Heart left ventricle (tissue), 16 donors: Measurements from ENCODE around the gene SRPX2. TPM values are rescaled to one million over a fixed set of nuclear protein-coding genes. Genes with fewer than 3 reads are reported as not detected.
A peak's percentile ranks its signal among the peaks of the same experiment; 100 is the strongest.

Experiments
- ATAC-seq, 4 donors: fragments of 200-7000 bp; cut with Tn5 transposase; one replicate each; pipeline ENCODE4 v1.9.1; 2020 to 2022; ENCODE audit warnings: moderate library complexity in 4 of 4, mild to moderate bottlenecking in 3 of 4, moderate number of reproducible peaks in 1 of 4
- DNase-seq, 5 donors: peaks; one replicate each; pipeline ENCODE4 v3.0.0-alpha.2; 2020
- H3K27ac ChIP-seq, 12 donors: fragments of 200-600 bp; sonication (generic) in 4 of 12; one replicate each; pipeline versions ENCODE4 v1.5.0 to v1.8.0; 2016 to 2022; ENCODE audit warnings: mild to moderate bottlenecking in 2 of 12
- H3K27me3 ChIP-seq, 9 donors: fragments of 200-600 bp; sonication (generic) in 2 of 9; one replicate each; pipeline versions ENCODE4 v1.5.1 to v1.8.0; 2016 to 2022; ENCODE audit warnings: mild to moderate bottlenecking in 3 of 9
- H3K36me3 ChIP-seq, 9 donors: fragments of 200-600 bp; sonication (generic) in 2 of 9; one replicate each; pipeline versions ENCODE4 v1.5.0 to v1.8.0; 2018 to 2022; ENCODE audit warnings: mild to moderate bottlenecking in 2 of 9
- H3K4me1 ChIP-seq, 12 donors: fragments of 200-600 bp; sonication (generic) in 4 of 12; one replicate each; pipeline versions ENCODE4 v1.5.0 to v1.8.0; 2016 to 2022; ENCODE audit warnings: mild to moderate bottlenecking in 3 of 12
- H3K4me3 ChIP-seq, 12 donors: fragments of 200-600 bp; sonication (generic) in 4 of 12; one replicate each; pipeline versions ENCODE4 v1.5.0 to v1.8.0; 2017 to 2022; ENCODE audit warnings: mild to moderate bottlenecking in 9 of 12, moderate library complexity in 4 of 12
- H3K9me3 ChIP-seq, 12 donors: fragments of 200-600 bp; sonication (generic) in 4 of 12; one replicate each; pipeline versions ENCODE4 v1.5.0 to v1.8.0; 2016 to 2022; ENCODE audit warnings: mild to moderate bottlenecking in 1 of 12
- CTCF ChIP-seq, 12 donors: fragments of 200-600 bp; sonication (generic) in 4 of 12; IDR thresholded peaks; one replicate each; pipeline versions ENCODE4 v1.5.0 to v1.8.0; 2018 to 2022; ENCODE audit warnings: antibody characterized with exemption in 12 of 12, mild to moderate bottlenecking in 5 of 12
- POLR2A ChIP-seq, 2 donors: fragments of 450-650 bp; IDR thresholded peaks; one replicate each; pipeline ENCODE4 v1.6.1; 2017; ENCODE audit warnings: antibody characterized with exemption in 2 of 2, mild to moderate bottlenecking in 2 of 2, moderate library complexity in 2 of 2
- WGBS, 4 donors: extraction: QIAGEN DNeasy Blood & Tissue Kit in 2 of 4; methylation state at CpG; one replicate each; pipeline versions ENCODE4 v1.1.5 to v1.1.7; 2013 to 2018; 5-methylcytosine and 5-hydroxymethylcytosine counted together
- intact Hi-C, 10 donors: fragments of 100-400 bp; cut with DNase I; formaldehyde crosslinking; loops; one replicate each; pipeline versions ENCODE4 v1.11.1 to v1.14.2; 2022
- polyA plus RNA-seq, 2 donors: library from polyadenylated mRNA; stranded (reverse); fragments of 200-250 nt; gene quantifications; one replicate each; pipeline ENCODE4 v1.2.3, GENCODE V29; 2013
- total RNA-seq, 9 donors: library from RNA; depleted of rRNA in 2 of 9; stranded (reverse); fragments of >200 nt in 2 of 9; fragmentation: NEBNext Ultra II Directional in 3 of 9; extraction: Animal tissue kit (Norgen Biotek cat#: 25700) in 3 of 9; gene quantifications; one replicate each; pipeline versions ENCODE4 v1.1.0 to v1.2.4, GENCODE V29; 2016 to 2023
- donor health status: ischemic (EF 13 %, LVEDD 7.1; RV severe dilation, severe dysfunction).
- donor health status: healthy with polysubstance abuse.
- donor health status: DM: no; HTN: yes; CAD: no.
- donor health status: DM: no; HTN: no; CAD: no.
- donor health status: ischemic (EF 25% LVEDD 6.9; RV normal size, moderate dysfunction).
- donor health status: ischemic (EF 25% LVEDD 5.7; RV mildly dilated, moderate dysfunction).
- donor health status: healthy.
- donor health status: DM: yes; HTN: yes; CAD: no.
- donor health status: ischemic (EF 35%, LVEDD 5.7; RV mildly dilated, moderate dysfunction).
- donor health status: nonischemic (EF 11% LVEDD 7.7; RV severe dilation, severe dysfunction).
- donor health status: DM: yes; HTN: yes; CAD: no.
- donor health status: PGD.
- donor health status: ischemic (EF 29% LVEDD 5.4; RV normal size, mild dysfunction).
- donor health status: nonischemic (EF 23%, LVEDD 6.1; RV moderate dilation, normal function).

SRPX2 gene
- total and polyA plus RNA-seq, 11 donors = 3.4 to 39.1 (median 10.5) TPM

DNA sequence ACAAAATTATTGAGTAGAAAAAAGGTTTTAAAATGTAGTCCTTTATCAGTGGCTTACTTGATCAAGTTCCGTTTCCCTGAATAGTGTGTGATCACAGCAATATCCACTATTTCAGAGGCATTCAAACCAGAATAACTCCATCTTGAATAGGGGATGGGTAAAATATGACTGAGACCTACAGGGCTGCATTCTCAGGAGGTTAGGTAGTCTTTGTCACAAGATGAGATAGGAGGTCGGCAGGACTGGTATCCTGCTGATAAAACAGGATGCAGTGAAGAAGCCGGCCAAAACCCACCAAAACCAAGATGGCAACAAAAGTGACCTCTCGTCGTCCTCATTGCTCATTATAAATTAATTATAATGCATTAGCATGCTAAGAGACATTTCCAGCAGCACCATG is 32.0 kb upstream of the SRPX2 start:
- no peaks in the 10 kb centered on the region for H3K9me3 ChIP-seq
- no peak overlapping the region for H3K27ac ChIP-seq
- TF ChIP-seq CTCF (IDR thresholded peaks at IDR 0.05) (no peak), POLR2A (IDR thresholded peaks at IDR 0.05) (no peak)
- no peaks in the 10 kb centered on the region for H3K4me1 ChIP-seq
- no peak for ATAC-seq
- intact Hi-C loops = no loop called here
- 69 to 80% (median 71%) methylated on average over 5 of the region's 5 CpGs for WGBS, 4 donors
- no peak for DNase-seq
- H3K36me3 ChIP-seq = no peaks in the 10 kb centered on the region
- peaks cover 0 to 59% (median 0%) of the 10 kb centered on the region in 9 donors for H3K27me3 ChIP-seq
- H3K4me3 ChIP-seq = no peak overlapping the region

- DNase-seq = peak in 1 of 5 donors; percentile 6
- 24 to 33% (median 27%) methylated on average over 3 of the region's 3 CpGs for WGBS, 4 donors
- intact Hi-C loops = no loop called here
Measured at GRCh38 chrX:100615005-100615404, 29.0 kb upstream of the SRPX2 start.

DNA sequence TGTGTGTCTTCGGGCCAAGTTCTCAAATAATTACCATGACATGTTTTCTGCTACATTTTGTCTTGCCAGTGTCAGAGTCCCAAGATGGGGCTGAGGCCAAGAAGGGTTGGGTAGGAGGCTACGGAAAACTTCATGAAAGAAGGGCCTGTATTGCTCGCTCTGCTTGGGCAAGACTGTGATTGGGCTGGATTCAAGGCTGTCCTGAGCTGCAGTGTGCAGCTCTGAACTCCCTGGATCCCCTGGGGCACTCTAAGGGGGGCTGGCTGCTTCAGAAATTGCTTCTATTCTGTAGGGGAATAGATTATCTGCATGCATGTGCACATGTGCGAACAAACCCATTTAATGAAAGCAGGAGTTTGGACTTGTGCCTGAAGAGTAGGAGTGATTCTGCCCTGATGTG is 21.0 kb upstream of the SRPX2 start:
- TF ChIP-seq CTCF (IDR thresholded peaks at IDR 0.05) (no peak), POLR2A (IDR thresholded peaks at IDR 0.05) (no peak)
- no peak for ATAC-seq
- DNase-seq = no peak
- H3K4me3 ChIP-seq = no peak overlapping the region
- intact Hi-C loops = no loop called here
- WGBS, 4 donors = 60 to 83% (median 74%) methylated on average over 4 of the region's 4 CpGs
- H3K36me3 ChIP-seq = no peaks in the 10 kb centered on the region
- H3K27ac ChIP-seq = no peak overlapping the region
- H3K9me3 ChIP-seq = no peaks in the 10 kb centered on the region
- peaks cover 0 to 20% (median 0%) of the 10 kb centered on the region in 9 donors for H3K27me3 ChIP-seq
- H3K4me1 ChIP-seq = no peaks in the 10 kb centered on the region

More at GRCh38 chrX:100615005-100615404, 29.0 kb upstream of the SRPX2 start:
- TF ChIP-seq POLR2A (IDR thresholded peaks at IDR 0.05) (no peak), CTCF (IDR thresholded peaks at IDR 0.05) (peak in 11 of 12 donors; percentile 12 to 52 (median 29))
- Histone ChIP-seq H3K4me1 (no peaks in the 10 kb centered on the region), H3K4me3 (no peak overlapping the region), H3K27ac (no peak overlapping the region), H3K36me3 (no peaks in the 10 kb centered on the region), H3K9me3 (no peaks in the 10 kb centered on the region), H3K27me3 (peaks cover 0 to 40% (median 0%) of the 10 kb centered on the region in 9 donors)
- no peak for ATAC-seq

- TF ChIP-seq POLR2A (IDR thresholded peaks at IDR 0.05) (no peak), CTCF (IDR thresholded peaks at IDR 0.05) (no peak)
- Histone ChIP-seq H3K9me3 (no peaks in the 10 kb centered on the region), H3K27ac (no peak overlapping the region), H3K4me3 (no peak overlapping the region), H3K4me1 (no peaks in the 10 kb centered on the region), H3K36me3 (peaks cover 0 to 21% (median 0%) of the 10 kb centered on the region in 9 donors), H3K27me3 (peaks cover 0 to 37% (median 0%) of the 10 kb centered on the region in 9 donors)
- 80 to 90% (median 84%) methylated on average over 5 of the region's 5 CpGs for WGBS, 4 donors
- ATAC-seq (no peak), DNase-seq (no peak)
- intact Hi-C loops = no loop called here
Measured at GRCh38 chrX:100625985-100626491, 18.0 kb upstream of the SRPX2 start.
